NK-92 (cell line): ENCODE measurements around the gene LRRFIP2.
"Not testable (repeated sequence)": the region's sequence is repeated elsewhere in the genome, so short reads cannot be mapped to it uniquely, and the experiment has no call there.

Source experiments
- DNase-seq: peaks from one replicate; lab custom pipeline; 2025; ENCODE audit not compliant: unreplicated experiment; lab: John Stamatoyannopoulos, UW

Gene LRRFIP2, protein sequence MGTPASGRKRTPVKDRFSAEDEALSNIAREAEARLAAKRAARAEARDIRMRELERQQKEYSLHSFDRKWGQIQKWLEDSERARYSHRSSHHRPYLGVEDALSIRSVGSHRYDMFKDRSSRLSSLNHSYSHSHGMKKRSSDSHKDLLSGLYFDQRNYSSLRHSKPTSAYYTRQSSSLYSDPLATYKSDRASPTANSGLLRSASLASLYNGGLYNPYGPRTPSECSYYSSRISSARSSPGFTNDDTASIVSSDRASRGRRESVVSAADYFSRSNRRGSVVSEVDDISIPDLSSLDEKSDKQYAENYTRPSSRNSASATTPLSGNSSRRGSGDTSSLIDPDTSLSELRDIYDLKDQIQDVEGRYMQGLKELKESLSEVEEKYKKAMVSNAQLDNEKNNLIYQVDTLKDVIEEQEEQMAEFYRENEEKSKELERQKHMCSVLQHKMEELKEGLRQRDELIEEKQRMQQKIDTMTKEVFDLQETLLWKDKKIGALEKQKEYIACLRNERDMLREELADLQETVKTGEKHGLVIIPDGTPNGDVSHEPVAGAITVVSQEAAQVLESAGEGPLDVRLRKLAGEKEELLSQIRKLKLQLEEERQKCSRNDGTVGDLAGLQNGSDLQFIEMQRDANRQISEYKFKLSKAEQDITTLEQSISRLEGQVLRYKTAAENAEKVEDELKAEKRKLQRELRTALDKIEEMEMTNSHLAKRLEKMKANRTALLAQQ

DNA sequence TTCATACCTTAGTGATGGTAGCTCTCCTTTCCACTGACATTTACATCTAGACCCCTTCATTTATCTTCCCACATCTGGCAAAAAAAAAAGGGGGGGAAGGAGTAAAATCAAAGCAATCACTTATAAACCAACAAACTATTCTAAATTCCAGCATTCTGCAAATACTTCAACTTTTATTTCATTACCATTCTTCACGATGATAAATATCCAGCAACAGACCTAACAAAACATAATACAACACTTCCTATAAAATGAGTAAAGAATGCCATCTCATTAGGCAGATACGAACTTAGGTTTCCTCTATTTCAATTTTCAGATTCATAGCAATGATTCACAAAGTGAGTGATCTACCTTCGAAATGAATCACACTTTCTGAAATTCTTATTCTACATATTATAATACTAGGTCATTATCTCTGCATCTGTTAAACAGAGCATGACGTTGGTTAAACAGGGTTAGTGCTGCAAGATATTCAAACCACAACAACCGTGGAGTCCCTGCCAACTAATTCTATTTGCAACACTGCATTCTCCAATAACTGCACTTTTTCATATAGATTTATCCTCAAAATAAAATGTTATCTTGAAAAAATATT is at the start of gene LRRFIP2:
TSS of gene LRRFIP2 (minus strand) at position 51 of the 595 bp plus-strand sequence. CDS start 25,599 bp downstream, outside the sequence.
- DNase-seq: no peak

DNA sequence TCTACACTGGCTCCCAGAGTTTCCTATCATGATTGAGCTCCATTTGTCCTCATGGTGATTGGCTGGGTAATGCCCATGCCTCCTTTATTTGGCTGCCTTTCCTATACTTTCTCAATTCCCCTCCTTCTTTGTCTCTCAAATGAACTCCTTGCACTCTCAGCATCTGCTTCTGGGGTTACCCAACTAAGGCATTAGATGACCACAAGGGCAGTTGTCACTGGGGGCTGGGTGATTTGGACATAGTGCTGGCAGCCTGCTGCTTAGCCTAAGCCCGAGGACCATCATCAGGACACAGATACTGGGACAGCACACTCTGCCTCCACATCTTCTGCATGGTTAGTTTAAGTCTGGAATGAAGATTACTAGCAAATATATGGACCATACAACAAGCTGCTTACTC is 49.2 kb upstream of the LRRFIP2 start:
- DNase-seq: no peak

- no peak for DNase-seq
Observed at GRCh38 chr3:37223141-37223558, 48.8 kb upstream of the LRRFIP2 start.

- not testable (repeated sequence) for DNase-seq
Observed at GRCh38 chr3:37222542-37222941, 48.2 kb upstream of the LRRFIP2 start.

GRCh38 chr3:37221407-37221806 is 47.0 kb upstream of the LRRFIP2 start:
- no peak for DNase-seq

DNA sequence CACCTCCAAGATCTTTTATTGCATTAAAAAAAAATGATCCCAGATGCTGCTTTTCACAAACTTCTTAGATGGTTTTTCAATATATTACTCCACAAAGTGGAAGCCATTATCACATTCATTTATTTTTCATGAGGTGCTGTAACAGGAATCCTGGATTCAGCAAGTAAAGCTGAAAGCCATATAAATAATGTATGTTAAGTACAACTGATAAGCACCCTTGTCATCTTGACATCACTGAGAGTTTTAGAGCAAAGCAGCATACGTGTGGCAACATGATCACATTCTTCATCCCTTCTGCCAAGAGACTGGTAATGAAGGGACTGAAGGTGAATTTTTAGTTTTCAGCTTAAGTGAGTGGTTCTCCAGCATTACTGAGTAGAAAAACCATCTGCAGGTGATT is 44.9 kb upstream of the LRRFIP2 start:
- no peak for DNase-seq

- no peak for DNase-seq
Observed at GRCh38 chr3:37218206-37218605, 43.8 kb upstream of the LRRFIP2 start.

DNA sequence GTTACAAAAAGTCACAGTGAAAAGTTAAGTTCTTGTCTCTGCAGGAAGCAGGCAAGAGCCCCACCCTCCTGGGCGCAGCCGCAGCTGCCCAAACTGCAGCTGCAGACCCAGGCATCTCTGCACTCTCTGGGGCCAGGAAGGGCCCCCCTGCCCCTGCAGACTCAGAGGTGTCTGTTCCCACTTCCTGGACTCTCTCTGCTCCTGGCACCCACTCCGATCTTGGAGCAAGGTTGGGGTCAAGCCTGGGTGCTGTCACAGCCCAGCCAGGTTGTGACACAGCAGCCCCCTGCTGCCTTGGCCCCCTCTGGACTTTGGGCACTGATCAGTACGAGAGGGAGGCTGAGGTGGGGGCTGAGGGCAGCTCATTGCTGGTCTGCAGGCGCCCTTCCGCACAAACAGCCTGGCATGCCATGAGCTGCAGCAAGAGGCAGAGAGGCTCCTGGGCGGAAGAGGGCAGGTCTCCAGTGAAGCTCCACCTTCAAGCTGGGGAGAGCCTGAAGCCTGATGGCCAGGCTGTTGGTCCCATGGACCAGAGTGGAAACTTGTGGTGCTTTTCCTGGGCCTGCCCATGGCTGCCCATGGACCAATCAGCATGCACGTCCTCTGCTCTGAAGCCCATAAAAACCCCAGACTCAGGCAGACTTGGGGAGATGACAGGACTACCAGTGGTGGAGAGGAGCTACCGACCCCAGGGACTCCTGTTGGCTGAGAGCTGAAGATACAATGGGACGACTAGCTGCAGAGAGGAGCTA is 42.9 kb upstream of the LRRFIP2 start:
- no peak for DNase-seq

- no peak for DNase-seq
Observed at GRCh38 chr3:37216597-37217097, 42.3 kb upstream of the LRRFIP2 start.

DNA sequence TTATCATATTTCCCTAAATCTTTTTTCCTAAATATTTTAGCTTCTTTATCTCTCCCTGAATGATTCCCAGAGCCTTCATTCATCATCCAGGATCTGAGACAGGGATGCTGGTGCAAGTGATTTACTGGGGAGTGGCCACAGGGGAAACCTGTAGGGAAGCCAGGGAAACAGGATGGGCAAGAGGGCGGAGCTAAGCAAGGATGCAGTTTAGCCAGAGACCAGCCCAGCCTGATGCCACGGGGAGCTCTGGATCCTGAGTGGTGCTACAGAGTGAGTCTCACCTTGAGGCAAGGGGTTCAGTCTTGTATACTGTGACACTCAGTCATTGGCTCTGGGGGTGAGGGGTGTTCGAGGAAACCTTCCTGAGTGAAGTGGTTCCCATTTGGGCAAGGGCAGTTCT is 39.7 kb upstream of the LRRFIP2 start:
- no peak for DNase-seq

- no peak for DNase-seq
Observed at GRCh38 chr3:37210230-37210629, 35.8 kb upstream of the LRRFIP2 start.

DNA sequence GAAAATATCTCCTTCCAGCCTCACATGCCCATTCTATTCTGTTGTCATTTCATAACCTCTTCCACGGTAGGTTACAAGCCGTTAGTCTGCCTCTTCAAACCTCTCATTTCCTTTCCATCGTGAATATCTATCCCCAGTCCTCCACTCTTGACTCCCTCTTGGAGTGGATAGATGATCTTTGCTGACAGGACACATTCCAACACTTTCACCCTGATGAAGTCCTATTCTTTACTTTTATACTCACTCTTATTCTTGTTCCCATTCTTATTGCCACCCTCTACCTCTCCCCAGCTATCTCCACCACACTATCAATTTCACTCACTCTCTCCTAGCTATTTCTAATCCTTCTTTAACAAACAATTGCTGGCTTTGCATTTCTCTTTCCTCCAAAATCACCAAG is 34.2 kb upstream of the LRRFIP2 start:
- not testable (repeated sequence) for DNase-seq

- not testable (repeated sequence) for DNase-seq
Observed at GRCh38 chr3:37208008-37208407, 33.6 kb upstream of the LRRFIP2 start.

DNA sequence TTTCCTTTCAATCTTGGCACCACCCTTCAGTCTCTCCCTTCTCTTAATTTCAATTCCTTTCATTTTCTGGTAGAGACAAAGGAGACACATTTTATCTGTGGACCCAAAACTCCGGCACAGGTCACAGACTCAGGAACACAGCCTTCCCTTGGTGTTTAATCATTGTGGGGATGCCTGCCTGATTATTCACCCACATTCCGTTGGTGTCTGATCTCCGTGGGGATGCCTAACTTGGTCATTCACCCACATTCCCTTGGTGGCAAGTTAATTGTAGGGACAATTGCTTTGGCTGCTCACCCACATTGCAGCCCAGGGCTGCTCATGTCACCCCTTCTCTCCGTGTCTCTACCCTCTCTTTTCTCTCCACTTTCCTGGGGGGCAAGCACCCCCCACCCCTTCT is 31.7 kb upstream of the LRRFIP2 start:
- not testable (repeated sequence) for DNase-seq

DNA sequence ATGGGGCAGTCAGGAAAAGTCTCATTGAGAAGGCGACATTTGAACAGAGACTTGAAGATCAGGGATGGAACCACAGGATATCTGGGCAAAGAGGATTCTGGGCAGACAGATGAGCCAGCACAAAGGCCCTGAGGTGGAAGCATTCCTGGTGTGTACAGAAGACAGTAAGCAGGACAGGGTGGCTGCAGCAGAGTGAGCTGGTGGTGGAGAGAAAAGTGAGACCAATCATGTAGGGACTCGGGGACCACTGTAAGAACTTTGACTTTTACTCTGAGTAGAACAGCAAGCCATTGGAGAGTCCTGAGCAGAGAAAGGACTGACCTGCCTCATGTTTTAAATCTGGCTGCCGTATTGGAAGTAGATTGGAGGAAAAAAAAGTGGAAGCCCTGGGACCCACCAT is 29.9 kb upstream of the LRRFIP2 start:
- no peak for DNase-seq

- no peak for DNase-seq
Observed at GRCh38 chr3:37202035-37202434, 27.7 kb upstream of the LRRFIP2 start.

- no peak for DNase-seq
Observed at GRCh38 chr3:37200141-37200540, 25.8 kb upstream of the LRRFIP2 start.

DNA sequence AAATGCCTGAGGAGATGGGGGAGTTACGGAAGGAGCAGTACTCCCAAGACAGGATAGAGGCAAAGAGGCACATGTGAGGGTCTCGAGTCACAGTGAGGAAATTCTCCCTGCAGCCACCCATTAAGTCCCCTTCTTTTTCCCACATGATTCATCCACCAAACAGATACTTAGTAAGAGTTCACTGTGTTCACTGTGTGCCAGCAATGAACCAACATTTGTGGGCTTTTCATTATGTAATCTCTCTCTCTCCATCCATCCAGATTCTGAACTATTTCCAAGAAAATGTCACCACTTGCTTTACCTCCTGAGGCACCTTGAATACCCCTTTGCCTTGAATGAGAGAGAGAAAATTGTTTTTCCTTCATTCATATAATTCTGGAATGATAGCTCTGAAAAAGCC is 24.6 kb upstream of the LRRFIP2 start:
- no peak for DNase-seq

DNA sequence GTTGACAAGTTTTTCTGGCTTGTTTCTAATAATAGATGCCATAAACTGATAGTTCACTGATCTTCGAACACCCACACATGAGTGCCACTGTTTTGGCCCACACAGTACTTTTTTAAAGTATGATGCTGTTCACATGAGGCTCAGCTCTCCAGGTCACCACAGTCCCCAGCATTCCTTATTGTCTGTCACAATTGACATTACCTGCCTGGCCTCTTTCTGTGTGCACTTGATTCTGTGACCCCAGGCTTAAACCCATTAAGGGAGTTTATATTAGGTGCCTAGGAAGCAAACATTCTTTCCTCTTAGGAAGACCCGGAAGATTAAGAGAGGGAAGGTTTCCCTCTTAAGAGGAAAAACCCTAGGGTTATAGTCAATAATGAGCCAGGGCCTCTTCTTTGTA is 24.2 kb upstream of the LRRFIP2 start:
- no peak for DNase-seq

DNA sequence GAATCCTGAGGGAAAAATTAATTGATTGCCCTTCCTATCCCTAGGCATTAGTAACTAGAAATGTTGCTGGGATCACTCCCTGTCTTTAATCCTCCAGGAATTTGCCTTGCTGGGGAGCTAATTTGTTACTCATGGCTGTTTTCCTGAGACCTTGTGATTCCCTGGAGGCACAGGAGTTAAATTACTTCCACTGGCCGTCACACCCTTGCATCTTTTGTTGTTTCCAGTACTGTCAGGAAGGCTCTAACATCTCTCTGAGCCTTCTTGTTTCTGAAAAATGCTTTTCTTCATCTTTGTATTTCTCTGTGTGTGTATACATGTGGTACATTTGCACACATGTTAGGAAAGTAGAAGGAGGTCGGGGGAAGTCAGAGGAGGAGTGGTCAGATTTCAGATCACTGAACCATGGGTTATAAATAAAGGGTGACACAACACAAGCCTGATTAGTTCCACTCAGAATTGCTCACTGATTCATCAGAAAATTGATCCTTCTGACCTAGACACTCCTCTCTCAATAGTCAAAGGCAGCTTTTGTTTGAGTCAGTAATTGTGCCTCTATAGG is 23.5 kb upstream of the LRRFIP2 start:
- DNase-seq: no peak

GRCh38 chr3:37194533-37194932 is 20.2 kb upstream of the LRRFIP2 start:
- DNase-seq: no peak
